Daoy (cell line): Measurements from ENCODE around the gene PAPOLG. TPM values are rescaled to one million over a fixed set of nuclear protein-coding genes. Genes with fewer than 3 reads are reported as not detected.
"Not testable (repeated sequence)": the region's sequence is repeated elsewhere in the genome, so short reads cannot be mapped to it uniquely, and the experiment has no call there.

Experiments
- DNase-seq: peaks from one replicate; pipeline ENCODE4 v3.0.0-alpha.2; 2015; ENCODE audit warnings: low read depth
- total RNA-seq: library from RNA; depleted of rRNA; stranded (reverse); fragments of >200 nt; shearing (Covaris generic); gene quantifications from 2 replicates; pipeline ENCODE4 v1.2.3, GENCODE V29; 2014

PAPOLG gene
- total RNA-seq, 1 experiment from 2014 or later = 13.8 TPM

GRCh38 chr2:60775048-60775639 lies 19.1 kb downstream of the PAPOLG start:
- no peak for DNase-seq

DNA sequence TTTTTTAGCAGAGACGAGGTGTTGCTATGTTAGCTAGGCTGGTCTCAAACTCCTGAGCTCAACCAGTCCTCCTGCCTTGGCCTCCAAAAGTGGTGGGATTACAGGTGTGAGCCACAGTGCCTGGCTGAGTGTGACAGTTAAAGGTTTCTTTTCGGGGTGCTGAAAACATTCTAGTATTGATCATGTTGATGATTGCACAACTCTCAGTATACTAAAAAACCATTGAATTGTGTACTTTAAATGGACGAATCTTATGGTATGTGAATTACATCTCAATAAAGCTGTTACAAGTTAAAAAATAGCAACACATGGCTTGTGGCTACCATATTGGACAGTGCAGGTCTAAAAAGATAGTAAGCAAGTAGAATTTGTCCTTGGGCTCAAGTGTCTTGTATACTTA lies 22.3 kb downstream of the PAPOLG start:
- DNase-seq = no peak

DNA sequence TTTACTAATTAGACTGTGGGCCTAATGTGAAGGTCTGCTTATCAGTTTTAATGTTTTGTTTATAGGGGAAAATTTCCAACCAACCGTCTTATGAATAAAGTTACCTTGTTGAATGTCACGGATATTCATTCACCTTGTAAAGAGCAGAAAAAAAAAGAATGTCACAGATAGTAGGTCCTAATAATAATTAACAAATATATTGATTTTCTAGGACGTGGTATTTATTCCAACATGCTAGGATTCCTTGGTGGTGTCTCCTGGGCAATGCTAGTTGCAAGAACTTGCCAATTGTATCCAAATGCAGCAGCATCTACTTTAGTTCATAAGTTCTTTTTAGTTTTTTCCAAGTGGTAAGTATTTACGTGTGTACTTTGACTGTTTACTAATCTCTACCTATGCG lies 23.4 kb downstream of the PAPOLG start:
- DNase-seq = no peak

DNA sequence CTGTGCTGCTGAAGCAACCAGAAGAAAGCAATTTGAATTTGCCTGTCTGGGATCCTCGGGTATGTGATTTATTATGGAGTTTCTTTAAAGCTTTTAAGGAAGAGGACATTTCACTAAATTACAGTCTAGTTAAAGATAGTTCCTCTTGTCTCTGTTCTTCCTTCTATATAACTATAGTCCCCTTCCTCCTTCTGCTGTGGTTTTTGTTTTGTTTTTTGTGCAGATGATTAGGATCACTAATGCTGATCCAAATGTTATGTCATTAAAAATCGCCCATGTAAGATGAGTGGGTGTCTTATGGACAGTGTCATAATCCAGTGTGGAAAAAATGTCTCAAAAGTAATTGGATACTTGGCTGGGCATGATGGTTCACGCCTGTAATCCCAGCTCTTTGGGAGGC lies 24.7 kb downstream of the PAPOLG start:
- DNase-seq = no peak

DNA sequence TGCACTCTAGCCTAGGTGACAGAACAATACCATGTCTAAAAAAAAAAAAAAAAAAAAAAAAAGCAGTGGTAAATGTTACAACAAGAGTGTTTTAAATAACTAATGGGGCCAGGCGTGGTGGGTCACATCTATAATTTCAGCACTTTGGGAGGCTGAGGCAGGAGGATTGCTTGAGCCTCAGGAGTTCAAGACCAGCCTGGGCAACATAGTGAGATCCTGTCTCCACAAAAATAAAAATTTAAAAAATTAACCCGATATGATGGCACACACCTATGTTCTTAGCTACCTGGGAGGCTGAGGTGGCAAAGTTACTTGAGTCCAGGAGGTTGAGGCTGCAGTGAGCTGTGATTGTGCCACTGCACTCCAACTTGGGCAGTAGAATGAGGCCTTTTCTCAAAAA lies 37.1 kb downstream of the PAPOLG start:
- no peak for DNase-seq

DNA sequence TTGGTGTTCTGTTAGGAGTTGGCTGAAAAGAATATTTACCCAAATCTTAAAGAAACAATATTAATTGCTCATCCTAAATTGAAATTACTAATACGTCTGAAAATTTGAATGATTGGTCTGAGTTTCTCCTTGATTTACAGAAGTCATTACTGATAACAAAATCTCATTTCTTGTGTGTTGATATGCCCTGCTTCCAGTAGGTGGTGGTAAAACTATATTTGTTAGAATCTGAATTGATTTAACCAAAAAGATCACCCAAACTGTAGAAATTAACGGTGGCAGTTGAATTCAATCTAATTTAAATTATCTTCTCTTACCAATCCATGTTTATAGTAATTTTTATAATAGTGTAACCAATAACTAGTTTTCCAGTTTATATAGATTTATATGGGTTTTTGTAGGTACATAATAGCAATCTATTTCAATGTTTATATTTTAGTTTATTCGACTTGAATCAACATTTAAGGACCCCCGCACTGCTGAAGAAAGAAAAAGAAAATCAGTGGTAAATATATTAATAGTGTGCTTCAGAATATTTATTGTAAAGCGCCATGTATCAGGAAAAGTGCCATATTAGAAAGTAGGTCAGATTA lies 38.3 kb downstream of the PAPOLG start:
- no peak for DNase-seq

DNA sequence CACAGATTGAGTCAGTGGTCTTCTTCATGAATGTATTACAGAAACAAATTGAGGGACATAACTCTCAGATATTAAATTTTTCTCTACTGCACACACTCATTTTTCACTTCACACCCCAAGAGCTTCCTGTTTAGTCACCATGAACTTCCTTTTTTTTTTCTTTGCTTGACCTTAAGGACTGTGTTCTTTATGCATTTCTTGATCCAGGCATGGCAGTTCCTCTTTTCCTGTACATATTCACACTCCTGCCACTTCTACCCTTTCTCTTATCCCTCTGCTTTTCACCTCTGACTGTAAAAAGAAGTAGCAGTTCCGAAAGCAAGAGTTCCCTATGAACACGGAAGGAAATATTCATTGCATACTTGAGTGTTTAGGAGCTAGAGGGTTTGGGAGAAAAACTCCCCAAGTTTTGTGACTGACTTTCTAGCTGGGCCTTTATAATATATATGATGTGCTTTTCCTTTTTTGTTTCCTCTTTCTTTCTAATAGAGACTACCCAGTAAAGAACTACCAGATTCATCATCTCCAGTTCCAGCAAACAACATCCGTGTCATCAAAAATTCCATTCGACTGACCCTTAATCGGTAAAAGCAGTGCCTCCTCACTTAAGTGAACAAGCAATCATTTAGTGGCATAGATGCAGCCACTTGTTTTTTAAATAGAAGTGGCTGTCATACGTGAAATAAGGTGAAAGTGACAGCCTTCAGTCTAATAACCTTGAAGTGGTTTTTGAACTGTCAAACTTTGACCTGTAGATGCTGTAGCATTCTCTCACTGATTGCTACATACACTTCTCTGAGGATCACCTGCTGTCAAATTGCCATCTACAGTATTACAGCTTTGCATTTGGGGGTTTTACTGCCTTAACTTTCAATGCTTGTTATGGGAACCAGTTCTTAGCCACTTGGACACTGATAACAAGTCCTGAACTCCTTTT lies 40.8 kb downstream of the PAPOLG start:
- no peak for DNase-seq

DNA sequence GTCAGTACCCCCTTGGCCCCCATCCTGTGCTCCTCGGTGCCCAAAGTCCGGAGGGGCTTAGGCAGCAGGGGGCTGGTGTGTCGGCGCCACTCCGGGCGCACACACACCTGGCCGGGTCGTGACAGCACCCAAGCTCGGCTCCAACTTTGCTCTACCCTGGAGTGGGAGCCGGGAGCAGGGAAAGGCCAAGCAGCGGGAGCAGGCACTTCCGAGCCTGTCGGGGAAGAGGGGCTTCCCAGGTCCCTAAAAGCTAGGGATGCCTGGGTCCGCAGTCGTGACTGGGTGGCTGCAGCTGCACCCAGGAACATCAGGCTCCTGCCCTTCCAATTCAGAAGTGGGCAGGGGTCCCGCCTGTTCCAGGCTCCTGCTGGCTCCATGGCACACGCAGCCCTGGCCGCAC lies 48.4 kb downstream of the PAPOLG start:
- no peak for DNase-seq

DNA sequence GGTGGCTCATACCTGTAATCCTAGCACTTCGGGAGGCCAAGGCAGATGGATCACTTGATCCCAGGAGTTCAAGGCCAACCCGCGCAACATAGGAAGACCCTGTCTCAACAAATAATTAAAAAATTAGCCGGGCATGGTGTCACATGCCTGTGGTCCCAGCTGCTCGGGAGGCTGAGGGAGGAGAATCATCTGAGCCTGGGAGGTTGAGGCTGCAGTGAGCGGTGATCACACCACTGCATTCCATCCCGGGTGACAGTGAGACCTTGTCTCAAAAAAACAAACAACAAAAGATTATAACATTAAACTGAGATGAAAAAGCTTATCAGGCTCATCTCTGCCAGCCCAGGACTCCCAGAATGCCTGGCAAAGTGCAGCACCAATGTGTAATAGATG lies 50.5 kb downstream of the PAPOLG start:
- DNase-seq = no peak

GRCh38 chr2:60806988-60807681 lies 51.1 kb downstream of the PAPOLG start:
- DNase-seq = peak; percentile 86

- no peak for DNase-seq
These were observed 52.3 kb downstream of the PAPOLG start for GRCh38 chr2:60808330-60808801.

- DNase-seq = no peak
These were observed 55.7 kb downstream of the PAPOLG start for GRCh38 chr2:60811491-60812375.

- not testable (repeated sequence) for DNase-seq
These were observed 61.1 kb downstream of the PAPOLG start for GRCh38 chr2:60817191-60817590.

- DNase-seq = peak; percentile 19
These were observed 62.2 kb downstream of the PAPOLG start for GRCh38 chr2:60818272-60818671.

- no peak for DNase-seq
These were observed 63.2 kb downstream of the PAPOLG start for GRCh38 chr2:60819155-60819862.

GRCh38 chr2:60819936-60820335 lies 63.9 kb downstream of the PAPOLG start:
- DNase-seq = no peak

DNA sequence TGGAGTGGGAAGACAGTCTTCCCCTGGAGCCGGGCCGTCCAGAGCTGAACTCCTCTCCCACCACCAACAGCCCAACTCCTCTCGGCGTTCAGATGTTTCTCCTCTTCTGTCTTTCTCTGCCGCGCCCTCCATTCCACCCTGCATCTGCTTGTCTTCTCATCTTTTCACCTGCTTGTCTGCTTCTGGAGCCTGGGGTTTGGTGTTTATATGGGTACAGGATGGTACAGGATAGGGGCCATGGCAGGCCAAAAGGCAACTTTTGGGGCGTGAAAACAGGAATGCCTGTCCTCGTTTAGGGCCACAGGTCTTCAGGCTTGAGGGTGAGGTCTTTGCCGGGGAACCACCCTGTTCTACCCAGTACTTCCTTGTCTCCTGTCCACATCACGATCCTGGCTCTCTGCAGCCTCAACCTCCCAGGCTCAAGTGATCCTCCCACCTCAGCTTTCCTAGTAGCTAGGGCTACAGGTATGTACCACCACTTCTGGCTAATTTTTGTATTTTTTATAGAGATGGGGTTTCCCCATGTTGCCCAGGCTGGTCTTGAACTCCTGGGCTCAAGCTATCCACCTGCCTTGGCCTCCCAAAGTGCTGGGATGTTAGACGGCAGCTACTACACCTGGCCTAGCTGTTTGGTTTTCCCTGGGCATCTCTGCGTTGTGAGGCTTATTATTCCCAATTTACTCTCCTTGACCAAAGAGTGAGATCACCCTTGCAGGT lies 64.5 kb downstream of the PAPOLG start:
- DNase-seq = no peak

DNA sequence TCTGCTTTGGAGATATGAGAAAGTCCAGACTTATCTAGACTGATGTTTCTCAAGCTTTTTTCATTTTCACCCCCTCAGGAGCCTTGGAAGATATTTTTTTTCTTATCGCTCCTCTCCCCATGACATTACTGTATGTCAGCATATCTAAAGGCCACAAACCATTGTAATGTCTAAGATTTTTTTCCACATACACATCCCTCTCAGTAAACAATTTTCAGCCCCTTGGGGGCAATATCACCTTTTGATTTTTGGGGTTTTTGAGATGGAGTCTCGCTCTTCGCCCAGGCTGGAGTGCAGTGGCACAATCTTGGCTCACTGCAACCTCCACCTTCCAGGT lies 65.0 kb downstream of the PAPOLG start:
- no peak for DNase-seq

GRCh38 chr2:60821587-60822302 lies 65.7 kb downstream of the PAPOLG start:
- DNase-seq = no peak
